C4-2B (cell line): ENCODE data around the gene SNRPN.

Experiments
- H3K27ac ChIP-seq: fragments of 450-650 bp; 2 replicates; pipeline ENCODE4 v1.5.1; 2017
- ZFX ChIP-seq: fragments of 450-650 bp; IDR thresholded peaks from 2 replicates; pipeline ENCODE4 v1.6.1; 2017
- TF ChIP-seq, protein P1 (sequence below): fragments of 450-650 bp; conservative IDR thresholded peaks from 2 replicates; pipeline ENCODE4 v1.5.1; 2017; ENCODE audit warnings: mild to moderate bottlenecking

Gene SNRPN

DNA sequence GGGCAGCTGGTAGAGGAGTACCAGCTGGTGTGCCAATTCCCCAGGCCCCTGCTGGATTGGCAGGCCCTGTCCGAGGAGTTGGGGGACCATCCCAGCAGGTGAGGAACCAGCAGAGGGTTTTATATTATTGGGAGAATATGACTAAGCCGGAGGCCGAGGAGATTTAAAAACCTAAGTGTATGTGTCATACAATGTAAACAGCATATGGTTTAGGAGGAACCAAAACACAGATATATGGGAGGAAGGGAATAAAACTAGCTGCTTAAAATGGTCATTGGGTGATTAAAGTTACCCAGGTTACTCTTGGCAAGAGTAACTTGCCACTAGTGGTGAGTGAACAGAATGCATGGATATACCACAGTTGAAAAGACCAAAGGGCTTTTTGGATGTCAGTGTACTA, 22.1 kb downstream of the SNRPN start:
- H3K27ac ChIP-seq: no peak overlapping the region
- TF ChIP-seq ZFX: no peak
- TF ChIP-seq, protein P1, sequence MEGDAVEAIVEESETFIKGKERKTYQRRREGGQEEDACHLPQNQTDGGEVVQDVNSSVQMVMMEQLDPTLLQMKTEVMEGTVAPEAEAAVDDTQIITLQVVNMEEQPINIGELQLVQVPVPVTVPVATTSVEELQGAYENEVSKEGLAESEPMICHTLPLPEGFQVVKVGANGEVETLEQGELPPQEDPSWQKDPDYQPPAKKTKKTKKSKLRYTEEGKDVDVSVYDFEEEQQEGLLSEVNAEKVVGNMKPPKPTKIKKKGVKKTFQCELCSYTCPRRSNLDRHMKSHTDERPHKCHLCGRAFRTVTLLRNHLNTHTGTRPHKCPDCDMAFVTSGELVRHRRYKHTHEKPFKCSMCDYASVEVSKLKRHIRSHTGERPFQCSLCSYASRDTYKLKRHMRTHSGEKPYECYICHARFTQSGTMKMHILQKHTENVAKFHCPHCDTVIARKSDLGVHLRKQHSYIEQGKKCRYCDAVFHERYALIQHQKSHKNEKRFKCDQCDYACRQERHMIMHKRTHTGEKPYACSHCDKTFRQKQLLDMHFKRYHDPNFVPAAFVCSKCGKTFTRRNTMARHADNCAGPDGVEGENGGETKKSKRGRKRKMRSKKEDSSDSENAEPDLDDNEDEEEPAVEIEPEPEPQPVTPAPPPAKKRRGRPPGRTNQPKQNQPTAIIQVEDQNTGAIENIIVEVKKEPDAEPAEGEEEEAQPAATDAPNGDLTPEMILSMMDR: no peak; the same call in 1 of the 2 replicates

DNA sequence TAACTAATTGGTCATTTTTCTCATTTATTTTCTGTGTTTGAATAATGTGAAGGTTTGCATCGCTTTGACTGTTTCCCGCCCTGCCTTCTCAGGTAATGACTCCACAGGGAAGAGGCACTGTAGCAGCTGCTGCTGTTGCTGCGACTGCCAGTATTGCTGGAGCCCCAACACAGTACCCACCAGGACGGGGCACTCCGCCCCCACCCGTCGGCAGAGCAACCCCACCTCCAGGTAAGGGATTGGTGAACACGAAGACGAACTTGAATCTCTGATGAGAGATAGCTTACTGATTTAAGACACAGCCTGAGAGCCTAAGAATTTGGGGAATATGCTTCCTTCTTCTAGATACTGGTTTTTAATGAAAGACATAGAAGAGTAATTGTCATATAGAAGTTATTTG, 22.9 kb downstream of the SNRPN start:
- no peak overlapping the region for H3K27ac ChIP-seq
- TF ChIP-seq, protein P1: no peak
- no peak for TF ChIP-seq ZFX

DNA sequence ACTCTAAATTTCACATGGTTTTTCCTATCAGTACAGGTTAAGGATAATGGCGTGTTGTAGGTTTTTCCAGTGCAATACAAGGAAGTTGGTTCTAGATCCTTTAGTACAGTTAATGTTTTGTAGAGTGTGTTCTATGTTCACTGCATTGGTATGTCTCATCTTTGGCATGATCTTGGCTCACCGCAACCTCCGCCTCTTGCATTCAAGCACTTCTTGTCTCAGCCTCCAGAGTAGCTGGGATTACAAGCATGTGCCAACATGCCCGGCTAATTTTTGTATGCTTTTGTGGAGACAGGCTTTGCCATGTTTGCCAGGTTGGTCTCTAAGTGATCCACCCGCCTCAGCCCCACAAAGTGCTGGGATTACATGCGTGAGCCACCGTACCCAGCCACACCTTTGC, 30.4 kb downstream of the SNRPN start:
- TF ChIP-seq, protein P1: no peak
- no peak for TF ChIP-seq ZFX
- no peak overlapping the region for H3K27ac ChIP-seq

DNA sequence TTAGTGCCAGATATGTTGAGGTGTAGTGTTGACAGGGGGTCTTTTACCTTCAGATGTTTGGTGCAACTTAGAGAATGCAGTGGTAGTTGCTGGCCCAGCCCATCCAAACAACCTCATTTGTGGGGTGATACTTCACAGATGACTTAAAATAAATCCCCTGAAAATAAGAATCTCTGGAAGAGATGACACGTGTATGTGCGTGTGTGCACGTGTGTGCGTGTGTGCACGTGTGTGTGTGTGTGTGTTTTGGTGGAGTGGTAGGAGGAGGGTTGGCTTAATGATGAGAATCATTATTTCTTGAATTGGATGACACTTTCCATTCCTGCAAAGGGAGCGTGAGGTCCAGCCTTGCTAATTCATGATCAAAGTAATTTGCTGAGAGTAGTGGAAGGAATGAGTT, 31.9 kb downstream of the SNRPN start:
- H3K27ac ChIP-seq: no peak overlapping the region
- no peak for TF ChIP-seq ZFX
- TF ChIP-seq, protein P1: no peak

DNA sequence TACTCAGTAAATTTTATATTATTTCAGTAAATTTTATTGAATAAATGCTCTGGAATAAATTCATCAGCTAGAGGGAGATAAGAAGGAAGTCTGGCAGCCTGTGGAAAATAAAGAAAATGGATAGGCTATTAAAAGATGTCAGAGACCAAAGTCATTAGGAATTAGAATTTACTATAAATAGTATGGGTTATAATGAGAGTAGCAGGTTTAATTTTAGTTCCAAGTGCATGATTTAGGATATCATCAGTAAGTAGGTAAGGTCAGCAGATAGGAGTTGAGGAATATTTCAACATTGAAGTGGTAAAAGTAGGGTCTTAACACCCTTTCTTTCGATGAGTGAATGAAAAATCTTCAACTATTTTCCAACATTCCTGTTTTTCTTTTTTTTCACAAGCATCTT, 64.6 kb downstream of the SNRPN start:
- TF ChIP-seq, protein P1: no peak
- no peak for TF ChIP-seq ZFX

DNA sequence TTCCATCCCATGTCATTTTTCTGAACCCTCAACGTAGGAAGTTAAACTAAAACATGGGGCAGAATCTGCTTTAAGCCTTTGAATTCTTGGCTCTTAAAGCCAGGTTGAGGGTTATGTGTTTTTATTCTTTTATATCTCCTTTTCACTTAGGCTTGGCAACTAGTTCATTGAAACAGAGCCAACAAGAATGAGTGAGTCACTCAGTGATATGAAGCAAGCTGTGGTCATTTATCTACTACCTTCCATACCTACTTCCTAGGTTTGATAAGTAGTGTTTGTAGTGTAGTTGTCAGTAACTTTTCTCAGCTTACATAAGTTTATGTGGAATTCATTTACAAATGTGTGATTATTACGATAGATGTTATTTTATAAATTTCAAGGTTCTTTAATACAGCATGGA, 67.4 kb downstream of the SNRPN start:
- TF ChIP-seq ZFX: no peak
- TF ChIP-seq, protein P1: no peak
- H3K27ac ChIP-seq: no peak overlapping the region

More for the DNA sequence above, 64.6 kb downstream of the SNRPN start:
- H3K27ac ChIP-seq: no peak overlapping the region
